Nephron progenitor cell (in vitro differentiated cells): Measurements from ENCODE around the gene DUSP28.

ENCODE experiments used
- DNase-seq: peaks from one replicate; pipeline ENCODE4 v3.0.0; 2021
- H3K27ac Mint-ChIP-seq: 2 replicates; pipeline ENCODE4 v1.8.0; 2021; ENCODE audit warnings: mild to moderate bottlenecking, moderate library complexity, mixed read lengths
- H3K27me3 Mint-ChIP-seq: 2 replicates; pipeline ENCODE4 v1.8.0; 2021; ENCODE audit warnings: mild to moderate bottlenecking, low read depth, mixed read lengths; ENCODE audit not compliant: poor library complexity
- H3K36me3 Mint-ChIP-seq: 2 replicates; pipeline ENCODE4 v1.8.0; 2021; ENCODE audit warnings: low read depth, mixed read lengths
- H3K4me1 Mint-ChIP-seq: 2 replicates; pipeline ENCODE4 v1.8.0; 2021; ENCODE audit warnings: mixed read lengths
- H3K4me3 Mint-ChIP-seq: 2 replicates; pipeline ENCODE4 v1.8.0; 2021; ENCODE audit warnings: mild to moderate bottlenecking, moderate library complexity, mixed read lengths
- H3K9me3 Mint-ChIP-seq: 2 replicates; pipeline ENCODE4 v1.8.0; 2021; ENCODE audit warnings: mild to moderate bottlenecking, moderate library complexity, mixed read lengths
- CTCF ChIP-seq: fragments of 200-600 bp; sonication (generic); IDR thresholded peaks from 2 replicates; pipeline ENCODE4 v1.5.0; 2021; ENCODE audit warnings: antibody characterized with exemption

Gene DUSP28

GRCh38 chr2:240576036-240576435, 15.9 kb downstream of the DUSP28 start:
- Mint-ChIP-seq H3K36me3 (peaks cover 12% of the 10 kb centered on the region), H3K9me3 (peaks cover 4% of the 10 kb centered on the region), H3K4me1 (peaks cover 7% of the 10 kb centered on the region), H3K4me3 (no peak overlapping the region), H3K27me3 (no peaks in the 10 kb centered on the region), H3K27ac (peak overlapping the region; percentile 32)
- TF ChIP-seq CTCF, result no peak
- no peak for DNase-seq

GRCh38 chr2:240576436-240577205, 16.5 kb downstream of the DUSP28 start:
- no peak for TF ChIP-seq CTCF
- H3K27me3 Mint-ChIP-seq, result no peaks in the 10 kb centered on the region
- H3K9me3 Mint-ChIP-seq, result peaks cover 8% of the 10 kb centered on the region

GRCh38 chr2:240577281-240578109, 17.3 kb downstream of the DUSP28 start:
- H3K4me3 Mint-ChIP-seq, result no peak overlapping the region
- no peaks in the 10 kb centered on the region for H3K27me3 Mint-ChIP-seq
- no peak overlapping the region for H3K27ac Mint-ChIP-seq
- peaks cover 26% of the 10 kb centered on the region for H3K36me3 Mint-ChIP-seq
- H3K9me3 Mint-ChIP-seq, result peaks cover 15% of the 10 kb centered on the region
- peaks cover 7% of the 10 kb centered on the region for H3K4me1 Mint-ChIP-seq
- TF ChIP-seq CTCF, result no peak
- no peak for DNase-seq

More at GRCh38 chr2:240576436-240577205, 16.5 kb downstream of the DUSP28 start:
- Mint-ChIP-seq H3K4me3 (no peak overlapping the region), H3K4me1 (peaks cover 7% of the 10 kb centered on the region), H3K27ac (no peak overlapping the region), H3K36me3 (peaks cover 17% of the 10 kb centered on the region)
- DNase-seq, result no peak

- Mint-ChIP-seq H3K4me1 (peaks cover 7% of the 10 kb centered on the region), H3K9me3 (peaks cover 15% of the 10 kb centered on the region), H3K4me3 (no peak overlapping the region), H3K27ac (no peak overlapping the region), H3K36me3 (peaks cover 32% of the 10 kb centered on the region), H3K27me3 (no peaks in the 10 kb centered on the region)
- DNase-seq, result no peak
- no peak for TF ChIP-seq CTCF
These were observed 17.9 kb downstream of the DUSP28 start for GRCh38 chr2:240578110-240578450.

DNA sequence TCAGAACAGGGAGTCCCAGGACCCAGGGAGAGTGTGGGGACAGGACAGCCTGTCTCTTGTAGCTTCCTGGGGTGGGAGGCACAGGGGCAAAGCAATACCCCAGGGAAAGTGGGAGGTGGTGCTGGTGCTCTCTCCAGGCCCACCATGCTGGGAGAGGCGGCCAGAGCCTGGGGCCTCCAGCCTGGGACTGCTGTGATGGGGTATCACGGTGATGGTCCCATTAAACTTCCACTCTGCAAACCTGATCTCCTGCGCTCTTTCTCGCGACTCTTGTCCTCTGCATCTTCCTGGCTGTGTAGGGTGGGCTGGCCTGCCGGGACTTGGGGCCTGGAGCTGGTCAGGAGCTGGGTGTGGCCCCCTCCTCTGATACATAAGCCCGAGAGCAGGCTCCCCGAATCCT, 18.3 kb downstream of the DUSP28 start:
- no peak overlapping the region for H3K4me3 Mint-ChIP-seq
- no peaks in the 10 kb centered on the region for H3K27me3 Mint-ChIP-seq
- H3K9me3 Mint-ChIP-seq, result peaks cover 15% of the 10 kb centered on the region
- H3K36me3 Mint-ChIP-seq, result peaks cover 35% of the 10 kb centered on the region
- peak overlapping the region; percentile 88 for H3K27ac Mint-ChIP-seq
- TF ChIP-seq CTCF, result no peak
- H3K4me1 Mint-ChIP-seq, result peaks cover 7% of the 10 kb centered on the region
- no peak for DNase-seq
